Brain microvascular endothelial cell (primary cell): Measurements from ENCODE around the gene EXOC6B.

Source experiments
- DNase-seq: peaks from one replicate; pipeline ENCODE4 v3.0.0-alpha.2; 2020
- H3K27ac ChIP-seq: fragments of 250-450 bp; sonication (Bioruptor Pico); 2 replicates; pipeline ENCODE4 v1.5.1; 2020; ENCODE audit warnings: mild to moderate bottlenecking, moderate library complexity
- H3K27me3 ChIP-seq: fragments of 250-450 bp; sonication (Bioruptor Pico); replicated peaks from 2 replicates; pipeline ENCODE4 v1.5.1; 2020; ENCODE audit warnings: mild to moderate bottlenecking
- H3K36me3 ChIP-seq: fragments of 250-450 bp; sonication (Bioruptor Pico); replicated peaks from 2 replicates; pipeline ENCODE4 v1.5.1; 2020; ENCODE audit warnings: mild to moderate bottlenecking
- H3K4me3 ChIP-seq: 2 replicates; pipeline ENCODE4 v1.5.1; 2011; ENCODE audit warnings: low read depth, mild to moderate bottlenecking, control low read depth, low read length, moderate library complexity
- CTCF ChIP-seq: IDR thresholded peaks from 2 replicates; pipeline ENCODE4 v1.5.1; 2011; ENCODE audit warnings: low read depth, mild to moderate bottlenecking, moderate library complexity, low read length, control low read depth, inconsistent platforms; ENCODE audit errors: missing control alignments
- in situ Hi-C: cut with HindIII; loops from 2 replicates; pipeline ENCODE4 v1.10.0; 2017; ENCODE audit warnings: low sequenced_read_pairs, low pct_ligation_motif_present

EXOC6B gene

GRCh38 chr2:72136331-72136730 lies 689.5 kb downstream of the EXOC6B start:
- Histone ChIP-seq H3K27me3 (no peaks in the 10 kb centered on the region), H3K4me3 (no peak overlapping the region), H3K27ac (no peak overlapping the region), H3K36me3 (no peaks in the 10 kb centered on the region)
- no peak for DNase-seq
- TF ChIP-seq CTCF: no peak
- in situ Hi-C loops: no loop called here

- Histone ChIP-seq H3K27ac (no peak overlapping the region), H3K4me3 (no peak overlapping the region), H3K27me3 (no peaks in the 10 kb centered on the region), H3K36me3 (no peaks in the 10 kb centered on the region)
- in situ Hi-C loops: no loop called here
- no peak for DNase-seq
- no peak for TF ChIP-seq CTCF
These were observed 689.9 kb downstream of the EXOC6B start for GRCh38 chr2:72135921-72136320.

- no peaks in the 10 kb centered on the region for H3K27me3 ChIP-seq
- no peak overlapping the region for H3K4me3 ChIP-seq
- no peak for TF ChIP-seq CTCF
- H3K27ac ChIP-seq: no peak overlapping the region
- in situ Hi-C loops: no loop called here
- H3K36me3 ChIP-seq: no peaks in the 10 kb centered on the region
- no peak for DNase-seq
These were observed 690.6 kb downstream of the EXOC6B start for GRCh38 chr2:72134997-72135800.

- no peaks in the 10 kb centered on the region for H3K36me3 ChIP-seq
- no peak overlapping the region for H3K4me3 ChIP-seq
- no peaks in the 10 kb centered on the region for H3K27me3 ChIP-seq
- DNase-seq: no peak
- H3K27ac ChIP-seq: no peak overlapping the region
- in situ Hi-C loops: no loop called here
- no peak for TF ChIP-seq CTCF
These were observed 691.3 kb downstream of the EXOC6B start for GRCh38 chr2:72134408-72134996.

- DNase-seq: no peak
These were observed 692.0 kb downstream of the EXOC6B start for GRCh38 chr2:72133721-72134407.

More at GRCh38 chr2:72133721-72134407, 692.0 kb downstream of the EXOC6B start:
- no peak overlapping the region for H3K4me3 ChIP-seq
- H3K27me3 ChIP-seq: no peaks in the 10 kb centered on the region
- in situ Hi-C loops: no loop called here
- no peak overlapping the region for H3K27ac ChIP-seq
- H3K36me3 ChIP-seq: no peaks in the 10 kb centered on the region
- TF ChIP-seq CTCF: no peak
